DND-41 (cell line): ENCODE measurements around the gene CAPNS2.

Source experiments
- EZH2 ChIP-seq: IDR thresholded peaks from 3 replicates; pipeline ENCODE4 v1.6.1; 2012; ENCODE audit warnings: borderline replicate concordance, low read depth, mild to moderate bottlenecking, moderate library complexity, low read length, inconsistent platforms; ENCODE audit not compliant: severe bottlenecking
- TF ChIP-seq, protein P1 (sequence below): IDR thresholded peaks from 2 replicates; pipeline ENCODE4 v1.5.1; 2012; ENCODE audit warnings: borderline replicate concordance, low read length, moderate library complexity, mild to moderate bottlenecking; ENCODE audit not compliant: poor library complexity, severe bottlenecking; ENCODE audit errors: extremely low read depth

DNA sequence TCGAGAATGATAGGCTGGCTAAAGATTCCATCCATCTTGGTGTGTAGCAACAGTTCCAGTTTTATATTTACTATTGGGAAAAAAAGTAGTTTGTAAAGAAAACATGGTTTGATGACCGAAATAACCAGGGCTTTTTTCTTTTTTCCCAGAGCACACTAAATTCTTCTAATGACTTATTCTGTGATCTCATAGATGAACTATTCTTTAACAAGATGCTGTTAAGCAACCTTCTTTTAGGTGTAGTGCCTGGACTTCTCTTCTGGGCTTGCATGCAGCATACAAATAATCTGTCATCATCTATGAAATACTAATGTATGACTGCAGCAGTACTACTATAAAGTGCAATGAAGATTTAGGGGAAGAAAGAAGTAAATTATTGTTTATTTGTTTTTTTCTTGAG, 11.0 kb upstream of the CAPNS2 start:
- TF ChIP-seq, protein P1, sequence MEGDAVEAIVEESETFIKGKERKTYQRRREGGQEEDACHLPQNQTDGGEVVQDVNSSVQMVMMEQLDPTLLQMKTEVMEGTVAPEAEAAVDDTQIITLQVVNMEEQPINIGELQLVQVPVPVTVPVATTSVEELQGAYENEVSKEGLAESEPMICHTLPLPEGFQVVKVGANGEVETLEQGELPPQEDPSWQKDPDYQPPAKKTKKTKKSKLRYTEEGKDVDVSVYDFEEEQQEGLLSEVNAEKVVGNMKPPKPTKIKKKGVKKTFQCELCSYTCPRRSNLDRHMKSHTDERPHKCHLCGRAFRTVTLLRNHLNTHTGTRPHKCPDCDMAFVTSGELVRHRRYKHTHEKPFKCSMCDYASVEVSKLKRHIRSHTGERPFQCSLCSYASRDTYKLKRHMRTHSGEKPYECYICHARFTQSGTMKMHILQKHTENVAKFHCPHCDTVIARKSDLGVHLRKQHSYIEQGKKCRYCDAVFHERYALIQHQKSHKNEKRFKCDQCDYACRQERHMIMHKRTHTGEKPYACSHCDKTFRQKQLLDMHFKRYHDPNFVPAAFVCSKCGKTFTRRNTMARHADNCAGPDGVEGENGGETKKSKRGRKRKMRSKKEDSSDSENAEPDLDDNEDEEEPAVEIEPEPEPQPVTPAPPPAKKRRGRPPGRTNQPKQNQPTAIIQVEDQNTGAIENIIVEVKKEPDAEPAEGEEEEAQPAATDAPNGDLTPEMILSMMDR: no peak
- no peak for TF ChIP-seq EZH2
